ENCODE results near the gene OR10A6.

GRCh38 chr11:7955191-7955590 lies 24.1 kb upstream of the OR10A6 start:
- TF ChIP-seq, protein P1, sequence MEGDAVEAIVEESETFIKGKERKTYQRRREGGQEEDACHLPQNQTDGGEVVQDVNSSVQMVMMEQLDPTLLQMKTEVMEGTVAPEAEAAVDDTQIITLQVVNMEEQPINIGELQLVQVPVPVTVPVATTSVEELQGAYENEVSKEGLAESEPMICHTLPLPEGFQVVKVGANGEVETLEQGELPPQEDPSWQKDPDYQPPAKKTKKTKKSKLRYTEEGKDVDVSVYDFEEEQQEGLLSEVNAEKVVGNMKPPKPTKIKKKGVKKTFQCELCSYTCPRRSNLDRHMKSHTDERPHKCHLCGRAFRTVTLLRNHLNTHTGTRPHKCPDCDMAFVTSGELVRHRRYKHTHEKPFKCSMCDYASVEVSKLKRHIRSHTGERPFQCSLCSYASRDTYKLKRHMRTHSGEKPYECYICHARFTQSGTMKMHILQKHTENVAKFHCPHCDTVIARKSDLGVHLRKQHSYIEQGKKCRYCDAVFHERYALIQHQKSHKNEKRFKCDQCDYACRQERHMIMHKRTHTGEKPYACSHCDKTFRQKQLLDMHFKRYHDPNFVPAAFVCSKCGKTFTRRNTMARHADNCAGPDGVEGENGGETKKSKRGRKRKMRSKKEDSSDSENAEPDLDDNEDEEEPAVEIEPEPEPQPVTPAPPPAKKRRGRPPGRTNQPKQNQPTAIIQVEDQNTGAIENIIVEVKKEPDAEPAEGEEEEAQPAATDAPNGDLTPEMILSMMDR (IDR thresholded peaks at IDR 0.05) = no peak
- no peak for TF ChIP-seq POLR2A (IDR thresholded peaks at IDR 0.05)

Data from Peyer's patch (tissue), 4 donors.